ENCODE results near the gene PHLDB3.

PHLDB3 gene

DNA sequence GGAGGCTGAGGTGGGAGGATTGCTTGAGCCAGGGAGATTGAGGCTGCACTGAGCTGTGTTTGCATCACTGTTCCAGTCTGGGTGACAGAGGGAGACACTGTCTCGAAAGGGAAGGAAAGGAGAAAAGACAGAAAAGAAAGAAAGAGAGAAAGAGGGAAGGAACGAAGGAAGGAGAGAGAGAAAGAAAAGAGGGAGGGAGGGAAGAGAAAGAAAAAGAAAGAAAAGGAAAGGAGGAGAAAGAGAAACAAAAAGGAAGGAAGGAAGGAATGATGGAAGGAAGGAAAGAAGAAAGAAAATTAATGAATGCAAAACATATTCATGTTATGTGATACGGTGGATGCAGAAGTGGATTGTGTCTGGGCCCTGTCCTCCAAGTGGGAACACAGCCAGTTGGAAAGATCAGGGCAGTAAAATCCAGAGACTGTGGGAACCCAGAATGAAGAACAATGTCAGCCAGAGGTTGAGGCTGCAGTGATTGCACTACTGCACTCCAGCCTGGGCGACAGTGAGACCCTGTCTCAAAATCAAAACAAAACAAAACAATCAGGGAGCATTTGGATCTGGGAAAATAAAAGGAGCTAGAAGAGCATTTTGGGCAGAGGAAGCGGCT, 6.2 kb downstream of the PHLDB3 start:
- no peak for DNase-seq (ENCODE audit: low spot score in 2 of 2)
- Mint-ChIP-seq H3K4me1 (peaks cover 12% of the 10 kb centered on the region), H3K4me3 (no peak overlapping the region), H3K9me3 (no peaks in the 10 kb centered on the region), H3K36me3 (peaks cover 25% of the 10 kb centered on the region), H3K27ac (no peak overlapping the region), H3K27me3 (no peaks in the 10 kb centered on the region)
- ATAC-seq (ENCODE audit: low read depth) = no peak

DNA sequence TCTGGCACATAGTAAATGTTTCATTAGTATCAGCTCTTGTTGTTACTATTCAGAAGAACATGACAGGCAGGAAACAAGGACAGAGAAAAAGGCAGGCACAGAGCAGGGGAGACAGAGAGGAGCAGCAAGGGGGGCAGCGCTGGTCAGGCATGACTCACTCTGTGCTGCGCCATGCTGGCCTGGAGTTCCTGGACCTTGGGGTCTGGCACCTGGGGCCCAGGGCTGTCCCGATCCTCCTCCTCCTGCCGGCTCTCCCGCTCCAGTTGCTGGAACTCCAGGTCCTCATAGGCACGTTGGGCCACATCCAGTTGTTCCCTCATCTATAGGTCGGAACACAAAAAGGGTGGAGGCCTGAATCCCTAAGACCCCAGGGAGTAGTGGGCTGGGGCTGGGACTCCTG, 7.6 kb downstream of the PHLDB3 start:
- Mint-ChIP-seq H3K27me3 (no peaks in the 10 kb centered on the region), H3K9me3 (no peaks in the 10 kb centered on the region), H3K4me1 (peaks cover 7% of the 10 kb centered on the region), H3K27ac (no peak overlapping the region), H3K36me3 (peaks cover 23% of the 10 kb centered on the region), H3K4me3 (no peak overlapping the region)
- ATAC-seq (ENCODE audit: low read depth) (no peak), DNase-seq (ENCODE audit: low spot score in 2 of 2) (no peak)

DNA sequence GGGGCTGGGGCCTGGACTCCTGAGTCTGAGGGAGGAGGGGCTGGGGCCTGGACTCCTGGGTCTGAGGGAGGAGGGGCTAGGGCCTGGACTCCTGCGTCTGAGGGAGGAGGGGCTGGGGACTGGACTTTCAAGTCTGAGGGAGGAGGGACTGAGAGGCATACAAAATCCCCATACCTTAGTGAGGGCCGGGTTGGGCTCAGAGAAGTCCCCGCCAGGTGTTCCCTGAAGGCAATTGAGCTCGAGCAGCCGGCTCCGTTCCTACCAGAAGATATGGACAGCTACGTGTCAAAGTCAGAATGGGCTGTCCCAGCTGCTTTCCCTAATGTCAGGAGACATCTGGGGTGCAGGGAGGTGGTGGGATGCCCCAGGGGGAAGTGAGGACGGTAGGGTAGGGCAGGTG, 9.5 kb downstream of the PHLDB3 start:
- no peak for ATAC-seq (ENCODE audit: low read depth)

DNA sequence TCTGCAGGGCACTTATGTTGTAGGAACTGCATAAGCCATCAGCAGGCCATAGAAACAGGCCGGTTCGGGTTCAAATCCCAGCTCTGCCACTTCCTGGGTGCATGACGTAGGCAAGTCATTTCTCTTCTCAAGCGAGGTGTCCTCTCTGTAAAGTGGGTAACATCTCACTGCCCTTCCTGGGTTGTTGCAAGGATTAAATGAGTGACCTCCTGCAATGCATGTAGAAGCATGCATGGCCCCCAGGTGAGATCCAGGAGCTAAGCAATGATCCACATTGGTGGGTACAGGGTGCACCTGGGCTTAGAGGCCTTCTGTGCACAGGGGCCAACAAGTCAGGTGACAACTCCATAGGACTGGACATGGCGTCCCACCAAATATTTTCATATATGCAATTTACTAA, 13.8 kb downstream of the PHLDB3 start:
- peaks cover 8% of the 10 kb centered on the region for H3K36me3 Mint-ChIP-seq
- DNase-seq (ENCODE audit: low spot score in 2 of 2) = no peak
- peaks cover 19% of the 10 kb centered on the region for H3K4me1 Mint-ChIP-seq
- H3K27me3 Mint-ChIP-seq = no peaks in the 10 kb centered on the region
- H3K9me3 Mint-ChIP-seq = no peaks in the 10 kb centered on the region
- ATAC-seq (ENCODE audit: low read depth) = no peak
- no peak overlapping the region for H3K4me3 Mint-ChIP-seq
- peak overlapping the region; percentile 47 for H3K27ac Mint-ChIP-seq

More for the DNA sequence above, 9.5 kb downstream of the PHLDB3 start:
- no peak overlapping the region for H3K27ac Mint-ChIP-seq
- no peaks in the 10 kb centered on the region for H3K27me3 Mint-ChIP-seq
- H3K9me3 Mint-ChIP-seq = no peaks in the 10 kb centered on the region
- H3K4me3 Mint-ChIP-seq = no peak overlapping the region
- no peak for DNase-seq (ENCODE audit: low spot score in 2 of 2)
- H3K36me3 Mint-ChIP-seq = peaks cover 21% of the 10 kb centered on the region
- H3K4me1 Mint-ChIP-seq = peaks cover 6% of the 10 kb centered on the region

DNA sequence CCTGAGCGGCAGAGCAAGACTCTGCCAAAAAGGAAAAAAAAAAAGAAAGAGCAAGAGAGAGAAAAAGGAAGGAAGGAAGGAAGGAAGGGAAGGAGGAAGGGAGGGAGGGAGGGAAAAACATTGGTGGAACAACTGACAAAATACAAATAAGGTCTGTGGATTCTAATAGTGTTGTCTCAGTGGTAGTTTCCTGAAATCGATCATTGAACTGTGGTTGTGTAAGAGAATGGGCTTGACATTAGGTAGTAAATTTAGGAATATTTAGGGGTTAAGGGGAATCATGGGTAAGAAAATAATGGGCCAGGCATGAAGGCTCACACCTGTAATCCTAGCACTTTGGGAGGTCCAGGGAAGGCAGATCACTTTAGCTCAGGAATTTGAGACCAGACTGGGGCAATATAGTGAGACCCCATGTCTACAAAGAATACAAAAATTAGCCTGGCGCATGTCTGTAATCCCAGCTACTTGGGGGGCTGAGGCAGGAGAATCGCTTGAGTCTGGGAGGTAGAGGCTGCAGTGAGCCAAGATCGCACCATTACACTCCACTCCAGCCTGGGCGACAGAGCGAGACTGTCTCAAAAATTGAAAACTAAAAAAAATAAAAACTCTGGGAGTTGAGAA, 14.5 kb downstream of the PHLDB3 start:
- no peak for DNase-seq (ENCODE audit: low spot score in 2 of 2)
- H3K9me3 Mint-ChIP-seq = no peaks in the 10 kb centered on the region
- peaks cover 19% of the 10 kb centered on the region for H3K4me1 Mint-ChIP-seq
- peak overlapping the region; percentile 35 for H3K27ac Mint-ChIP-seq
- no peak for ATAC-seq (ENCODE audit: low read depth)
- H3K27me3 Mint-ChIP-seq = no peaks in the 10 kb centered on the region
- no peak overlapping the region for H3K4me3 Mint-ChIP-seq
- peaks cover 4% of the 10 kb centered on the region for H3K36me3 Mint-ChIP-seq

DNA sequence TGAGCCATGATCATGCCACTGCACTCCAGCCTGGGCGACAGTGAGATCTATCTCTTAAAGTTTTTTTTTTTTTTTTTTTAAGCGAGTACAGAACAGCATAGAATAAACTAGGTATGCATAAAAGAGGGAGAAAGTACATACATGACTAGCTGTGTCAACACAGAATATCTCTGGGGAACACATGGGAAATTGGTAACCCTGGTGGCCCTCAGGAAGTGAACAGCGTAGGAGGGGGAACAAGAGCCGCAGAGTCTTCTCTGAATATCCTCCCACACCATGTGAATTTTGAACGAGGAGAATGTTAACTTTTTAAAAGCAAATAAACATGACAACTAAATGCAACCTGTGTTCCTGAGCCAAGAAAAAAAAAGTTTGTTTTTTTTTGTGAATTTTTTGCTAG, 15.2 kb downstream of the PHLDB3 start:
- peaks cover 19% of the 10 kb centered on the region for H3K4me1 Mint-ChIP-seq
- peaks cover under 1% of the 10 kb centered on the region for H3K36me3 Mint-ChIP-seq
- H3K4me3 Mint-ChIP-seq = no peak overlapping the region
- ATAC-seq (ENCODE audit: low read depth) = peak; percentile 41
- H3K9me3 Mint-ChIP-seq = no peaks in the 10 kb centered on the region
- DNase-seq (ENCODE audit: low spot score in 2 of 2) = no peak
- no peak overlapping the region for H3K27ac Mint-ChIP-seq
- no peaks in the 10 kb centered on the region for H3K27me3 Mint-ChIP-seq

DNA sequence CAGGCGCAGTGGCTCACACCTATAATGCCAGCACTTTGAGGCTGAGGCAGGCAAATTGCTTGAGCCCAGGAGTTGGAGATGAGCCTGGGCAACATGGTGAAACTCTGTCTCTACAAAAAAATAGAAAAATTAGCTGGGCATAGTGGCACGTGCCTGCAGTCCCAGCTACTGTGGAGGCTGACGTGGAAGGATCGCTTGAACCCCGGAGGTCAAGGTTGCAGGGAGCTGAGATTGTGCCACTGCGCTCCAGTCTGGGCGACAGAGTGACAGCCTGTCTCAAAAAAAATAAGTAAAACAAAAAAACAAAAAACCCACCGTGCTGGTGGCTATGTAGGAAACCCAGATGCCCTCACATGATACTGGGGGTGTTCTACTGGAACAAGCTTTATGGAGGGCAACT, 16.4 kb downstream of the PHLDB3 start:
- H3K36me3 Mint-ChIP-seq = no peaks in the 10 kb centered on the region
- DNase-seq (ENCODE audit: low spot score in 2 of 2) (no peak), ATAC-seq (ENCODE audit: low read depth) (no peak)
- H3K4me3 Mint-ChIP-seq = no peak overlapping the region
- no peaks in the 10 kb centered on the region for H3K9me3 Mint-ChIP-seq
- no peaks in the 10 kb centered on the region for H3K27me3 Mint-ChIP-seq
- peaks cover 19% of the 10 kb centered on the region for H3K4me1 Mint-ChIP-seq
- H3K27ac Mint-ChIP-seq = no peak overlapping the region

DNA sequence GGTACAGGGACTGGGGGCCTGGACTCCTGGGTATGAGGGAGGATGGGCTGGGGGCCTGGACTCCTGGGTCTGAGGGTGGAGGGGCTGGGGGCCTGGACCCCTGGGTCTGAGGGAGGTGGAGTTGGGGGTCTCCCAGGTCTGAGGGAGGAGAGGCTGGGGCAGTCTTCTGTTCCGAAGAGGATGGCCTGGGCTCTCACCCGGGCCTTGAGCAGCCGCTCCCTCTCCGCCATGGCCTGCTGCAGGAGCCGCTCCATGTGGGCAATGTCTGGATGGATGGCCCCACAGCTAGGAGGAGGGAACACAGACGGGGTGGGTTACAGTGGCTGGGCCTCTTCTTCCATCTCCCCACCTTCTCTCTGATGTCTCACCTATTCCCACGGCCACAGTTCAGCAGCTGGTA, 18.1 kb downstream of the PHLDB3 start:
- no peak overlapping the region for H3K4me3 Mint-ChIP-seq
- no peaks in the 10 kb centered on the region for H3K27me3 Mint-ChIP-seq
- H3K9me3 Mint-ChIP-seq = no peaks in the 10 kb centered on the region
- no peak for DNase-seq (ENCODE audit: low spot score in 2 of 2)
- H3K4me1 Mint-ChIP-seq = peaks cover 19% of the 10 kb centered on the region
- no peak overlapping the region for H3K27ac Mint-ChIP-seq
- no peaks in the 10 kb centered on the region for H3K36me3 Mint-ChIP-seq
- ATAC-seq (ENCODE audit: low read depth) = no peak

DNA sequence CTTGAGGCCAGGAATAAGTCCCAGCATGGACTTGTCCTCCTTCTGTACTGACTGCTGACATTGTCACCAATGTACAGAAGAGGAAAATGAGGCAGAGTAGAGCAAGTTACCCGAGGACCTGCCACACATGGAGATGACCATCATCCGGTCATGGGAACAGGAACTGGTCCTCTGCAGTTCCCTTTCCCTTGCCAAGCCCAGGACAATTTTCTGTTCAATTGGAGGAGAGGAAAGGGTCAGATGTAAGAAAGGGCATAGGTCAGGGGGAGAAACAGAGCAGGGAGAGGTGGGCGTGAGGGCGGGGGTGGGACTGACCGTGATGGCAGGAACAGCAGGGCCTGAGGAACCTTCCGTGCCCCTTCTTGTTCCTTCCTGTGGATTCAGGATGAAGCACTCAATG, 18.6 kb downstream of the PHLDB3 start:
- Mint-ChIP-seq H3K9me3 (no peaks in the 10 kb centered on the region), H3K36me3 (no peaks in the 10 kb centered on the region), H3K4me3 (no peak overlapping the region), H3K27me3 (no peaks in the 10 kb centered on the region), H3K27ac (no peak overlapping the region), H3K4me1 (peaks cover 19% of the 10 kb centered on the region)
- ATAC-seq (ENCODE audit: low read depth) (no peak), DNase-seq (ENCODE audit: low spot score in 2 of 2) (no peak)

DNA sequence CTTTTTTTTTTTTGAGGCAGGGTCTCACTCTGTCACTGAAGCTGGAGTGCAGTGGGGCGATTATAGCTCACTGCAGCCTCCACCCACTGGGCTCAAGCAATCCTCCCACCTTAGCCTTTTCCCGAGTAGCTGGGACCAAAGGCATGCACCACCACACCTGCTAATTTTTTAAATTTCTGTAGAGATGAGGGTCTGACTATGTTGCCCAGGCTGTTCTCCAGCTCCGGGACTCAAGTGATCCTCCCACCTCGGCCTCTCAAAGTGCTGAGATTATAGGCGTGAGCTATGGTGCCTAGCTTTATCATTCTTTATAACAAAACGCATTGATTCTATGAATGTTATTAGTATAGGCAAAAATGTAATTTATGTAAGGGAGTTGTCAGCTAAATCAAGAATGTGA, 21.3 kb downstream of the PHLDB3 start:
- ATAC-seq (ENCODE audit: low read depth) (no peak), DNase-seq (ENCODE audit: low spot score in 2 of 2) (no peak)
- H3K9me3 Mint-ChIP-seq = no peaks in the 10 kb centered on the region
- peaks cover 5% of the 10 kb centered on the region for H3K36me3 Mint-ChIP-seq
- H3K4me3 Mint-ChIP-seq = no peak overlapping the region
- H3K4me1 Mint-ChIP-seq = peaks cover 8% of the 10 kb centered on the region
- no peak overlapping the region for H3K27ac Mint-ChIP-seq
- no peaks in the 10 kb centered on the region for H3K27me3 Mint-ChIP-seq

DNA sequence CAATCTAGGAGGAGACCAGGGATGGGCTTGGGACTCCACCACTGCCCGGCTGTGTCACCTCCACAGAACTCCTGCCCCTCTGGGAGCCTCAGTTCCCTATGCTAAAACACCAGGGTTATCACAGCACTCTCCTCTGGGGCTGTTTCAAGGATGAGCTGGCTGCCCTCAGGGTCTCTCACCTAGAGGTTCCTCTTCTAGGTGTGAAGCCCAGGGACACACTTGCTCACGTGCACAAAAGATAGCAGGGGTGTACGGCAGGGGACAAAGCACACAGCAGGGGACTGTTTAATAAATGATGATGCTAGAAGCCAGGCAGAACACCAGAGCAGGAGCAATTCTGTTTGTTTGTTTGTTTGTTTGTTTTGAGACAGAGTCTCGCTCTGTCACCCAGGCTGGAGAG, 22.4 kb downstream of the PHLDB3 start:
- Mint-ChIP-seq H3K4me3 (no peak overlapping the region), H3K4me1 (peaks cover 7% of the 10 kb centered on the region), H3K27ac (no peak overlapping the region), H3K27me3 (no peaks in the 10 kb centered on the region), H3K9me3 (no peaks in the 10 kb centered on the region), H3K36me3 (peaks cover 11% of the 10 kb centered on the region)
- DNase-seq (ENCODE audit: low spot score in 2 of 2) = no peak
- ATAC-seq (ENCODE audit: low read depth) = no peak

DNA sequence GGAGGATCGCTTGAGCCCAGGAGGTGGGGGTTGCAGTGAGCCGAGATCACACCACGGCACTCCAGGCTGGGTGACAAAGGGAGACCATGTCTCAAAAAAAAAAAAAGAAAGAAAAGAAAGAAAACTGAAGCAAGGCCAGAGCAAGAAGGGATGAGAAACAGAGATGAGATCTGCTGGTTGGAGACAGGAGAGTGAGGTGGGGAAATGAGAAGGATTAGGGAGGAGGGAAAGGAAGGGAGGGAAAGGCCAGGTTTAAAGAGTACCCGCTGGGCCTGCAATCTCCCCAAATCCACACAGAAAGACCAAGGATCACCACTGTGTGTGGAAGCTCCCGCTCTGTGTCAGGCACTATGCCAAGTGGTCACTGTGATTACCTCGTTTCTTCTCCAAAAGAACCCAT, 22.8 kb downstream of the PHLDB3 start:
- peaks cover 11% of the 10 kb centered on the region for H3K36me3 Mint-ChIP-seq
- H3K27me3 Mint-ChIP-seq = no peaks in the 10 kb centered on the region
- no peak overlapping the region for H3K27ac Mint-ChIP-seq
- no peaks in the 10 kb centered on the region for H3K9me3 Mint-ChIP-seq
- H3K4me3 Mint-ChIP-seq = no peak overlapping the region
- peaks cover 5% of the 10 kb centered on the region for H3K4me1 Mint-ChIP-seq
- ATAC-seq (ENCODE audit: low read depth) (no peak), DNase-seq (ENCODE audit: low spot score in 2 of 2) (no peak)

DNA sequence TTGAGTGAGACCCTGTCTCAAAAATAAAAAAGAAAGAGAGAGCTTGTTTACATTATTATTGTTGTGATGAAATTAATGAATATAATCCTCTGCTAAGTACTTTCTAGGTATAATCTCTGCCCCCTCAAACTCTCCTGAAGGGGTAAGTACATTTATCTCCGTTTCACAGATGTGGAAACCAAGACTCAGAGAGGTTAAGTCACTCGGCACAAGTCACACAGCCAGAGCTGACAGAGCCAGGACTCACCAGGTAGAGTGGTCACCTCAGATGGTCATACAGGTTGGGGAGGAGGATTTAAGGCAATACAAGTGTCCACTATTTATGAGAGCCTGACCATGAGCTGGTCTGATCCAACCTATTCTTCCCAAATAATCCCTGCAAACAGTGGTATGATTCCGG, 24.0 kb downstream of the PHLDB3 start:
- H3K9me3 Mint-ChIP-seq = no peaks in the 10 kb centered on the region
- no peak for ATAC-seq (ENCODE audit: low read depth)
- H3K4me1 Mint-ChIP-seq = peaks cover 4% of the 10 kb centered on the region
- no peak overlapping the region for H3K27ac Mint-ChIP-seq
- peaks cover 11% of the 10 kb centered on the region for H3K36me3 Mint-ChIP-seq
- DNase-seq (ENCODE audit: low spot score in 2 of 2) = no peak
- no peaks in the 10 kb centered on the region for H3K27me3 Mint-ChIP-seq
- no peak overlapping the region for H3K4me3 Mint-ChIP-seq

DNA sequence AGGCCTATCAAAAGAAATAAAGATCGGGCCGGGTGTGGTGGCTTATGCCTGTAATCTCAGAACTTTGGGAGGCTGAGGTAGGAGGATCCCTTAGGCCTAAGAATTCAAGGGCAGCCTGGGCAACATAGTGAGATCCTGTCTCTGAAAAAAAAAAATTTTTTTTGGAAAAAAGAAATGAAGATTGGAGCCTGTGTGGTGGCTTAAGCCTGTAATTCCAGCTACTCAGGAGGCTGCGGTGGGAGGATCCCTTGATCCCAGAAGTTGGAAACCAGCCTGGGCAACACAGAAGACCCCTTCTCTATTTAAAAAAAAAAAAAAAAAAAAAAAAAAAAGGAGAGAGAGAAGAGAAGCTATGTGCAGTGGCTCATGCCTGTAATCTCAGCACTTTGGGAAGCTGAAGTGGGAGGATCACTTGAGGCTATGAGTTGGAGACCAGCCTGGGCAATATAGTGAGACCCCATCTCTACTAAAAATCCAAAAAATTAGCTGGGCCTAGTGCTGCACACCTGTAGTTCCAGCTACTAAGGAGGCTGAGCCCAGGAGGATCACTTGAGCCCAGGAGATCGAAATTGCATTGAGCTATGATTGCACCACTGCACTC, 24.5 kb downstream of the PHLDB3 start:
- no peaks in the 10 kb centered on the region for H3K27me3 Mint-ChIP-seq
- ATAC-seq (ENCODE audit: low read depth) = no peak
- H3K4me3 Mint-ChIP-seq = no peak overlapping the region
- no peak for DNase-seq (ENCODE audit: low spot score in 2 of 2)
- peaks cover 13% of the 10 kb centered on the region for H3K36me3 Mint-ChIP-seq
- no peaks in the 10 kb centered on the region for H3K9me3 Mint-ChIP-seq
- H3K27ac Mint-ChIP-seq = no peak overlapping the region
- H3K4me1 Mint-ChIP-seq = peaks cover 8% of the 10 kb centered on the region

DNA sequence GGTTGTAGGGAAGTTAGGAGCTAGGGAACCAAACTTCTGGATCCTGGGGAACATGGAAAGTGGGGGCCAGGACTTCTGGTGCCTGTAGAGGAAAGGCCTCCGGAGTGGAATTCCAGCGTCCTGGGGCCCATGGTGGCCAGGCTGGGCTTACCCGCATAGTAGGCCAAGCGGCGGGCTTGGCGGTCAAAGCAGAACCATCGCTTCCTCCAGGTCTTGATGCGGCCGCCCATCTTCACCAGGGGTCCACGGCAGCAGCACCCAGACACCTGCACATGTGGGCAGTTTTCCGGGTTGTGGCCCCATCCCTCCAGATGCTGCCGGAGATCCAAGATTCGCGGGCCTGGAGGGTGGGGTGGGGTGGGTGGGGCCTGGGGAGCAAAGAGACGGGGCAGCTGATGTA, 25.3 kb downstream of the PHLDB3 start:
- Mint-ChIP-seq H3K27me3 (no peaks in the 10 kb centered on the region), H3K36me3 (peaks cover 13% of the 10 kb centered on the region), H3K9me3 (no peaks in the 10 kb centered on the region), H3K4me1 (peaks cover 10% of the 10 kb centered on the region), H3K4me3 (no peak overlapping the region), H3K27ac (no peak overlapping the region)
- DNase-seq (ENCODE audit: low spot score in 2 of 2) (no peak), ATAC-seq (ENCODE audit: low read depth) (no peak)

Measured in memory B cell (primary cell).